Panc1 (cell line): ENCODE measurements around the gene PPP1R9A. TPM values are rescaled to one million over a fixed set of nuclear protein-coding genes. Genes with fewer than 3 reads are reported as not detected.

Source experiments
- ATAC-seq: fragments of 200-7000 bp; cut with Tn5 transposase; 2 replicates; pipeline ENCODE4 v1.9.1; 2020; ENCODE audit warnings: mild to moderate bottlenecking, moderate library complexity
- BruUV-seq: library from RNA; stranded (reverse); fragments of 400-500 nt; replicated peaks from 2 replicates; lab custom pipeline; 2021; lab: Mats Ljungman, UMichigan
- CTCF ChIA-PET: fragments of 300-600 bp; sonication (Branson Sonifier 250); formaldehyde crosslinking; loops from one replicate; lab custom pipeline; 2022; ENCODE audit warnings: antibody characterized with exemption; lab: Charles Lee
- POLR2A ChIA-PET: fragments of 300-600 bp; sonication (Branson Sonifier 250); formaldehyde crosslinking; loops from one replicate; lab custom pipeline; 2022; ENCODE audit warnings: antibody characterized with exemption; lab: Charles Lee
- DNase-seq: peaks from one replicate; pipeline ENCODE4 v3.0.0-alpha.2; 2010; ENCODE audit warnings: low read depth, low spot score
- H3K27ac ChIP-seq: 2 replicates; pipeline ENCODE4 v1.5.1; 2011; ENCODE audit warnings: mild to moderate bottlenecking, low read length, inconsistent platforms
- H3K27me3 ChIP-seq: fragments of 200-500 bp; sonication (Bioruptor generic); 2 replicates; pipeline ENCODE4 v1.6.0; 2014; ENCODE audit warnings: low read length, inconsistent platforms; ENCODE audit not compliant: control insufficient read depth, insufficient read depth
- H3K36me3 ChIP-seq: fragments of 200-500 bp; sonication (Bioruptor generic); 2 replicates; pipeline ENCODE4 v1.5.1; 2014; ENCODE audit warnings: inconsistent platforms, mild to moderate bottlenecking, low read length, moderate library complexity; ENCODE audit not compliant: control insufficient read depth, insufficient read depth
- H3K4me1 ChIP-seq: 2 replicates; pipeline ENCODE4 v1.5.1; 2011; ENCODE audit warnings: inconsistent platforms, mild to moderate bottlenecking, low read length, moderate library complexity; ENCODE audit not compliant: control insufficient read depth, insufficient read depth
- H3K4me3 ChIP-seq, 2 experiments: 2 replicates each; pipeline ENCODE4 v1.5.1; 2011 to 2012; ENCODE audit warnings: low read depth in 2 of 2, low read length in 2 of 2, mild to moderate bottlenecking in 2 of 2, inconsistent platforms in 1 of 2, moderate library complexity in 1 of 2
- H3K9me3 ChIP-seq: fragments of 200-500 bp; sonication (Bioruptor generic); 2 replicates; pipeline ENCODE4 v1.5.1; 2014; ENCODE audit warnings: low read depth, mild to moderate bottlenecking, inconsistent platforms, low read length, moderate library complexity; ENCODE audit not compliant: control insufficient read depth, insufficient read depth
- CTCF ChIP-seq: fragments of 450-650 bp; IDR thresholded peaks from 2 replicates; pipeline ENCODE4 v1.5.1; 2017; ENCODE audit warnings: mild to moderate bottlenecking
- POLR2AphosphoS5 ChIP-seq: IDR thresholded peaks from 2 replicates; pipeline ENCODE4 v1.6.1; 2012; ENCODE audit warnings: mild to moderate bottlenecking, low read depth, low read length, moderate library complexity
- REST ChIP-seq, 2 experiments: IDR thresholded peaks; 2 replicates each; pipeline ENCODE4 v1.6.1; 2011 to 2012; ENCODE audit warnings: low read depth in 2 of 2, control low read depth in 1 of 2, low read length in 1 of 2, mild to moderate bottlenecking in 1 of 2, moderate library complexity in 1 of 2; ENCODE audit not compliant: insufficient read depth in 1 of 2
- SIN3A ChIP-seq: IDR thresholded peaks from 2 replicates; pipeline ENCODE4 v1.6.1; 2012; ENCODE audit warnings: low read depth, mild to moderate bottlenecking, low read length, moderate library complexity, borderline replicate concordance; ENCODE audit not compliant: insufficient read depth
- TCF7L2 ChIP-seq: IDR thresholded peaks from 2 replicates; pipeline ENCODE4 v1.6.1; 2011; ENCODE audit warnings: mild to moderate bottlenecking, low read depth, low read length, inconsistent platforms
- in situ Hi-C: cut with HindIII; loops from 2 replicates; pipeline ENCODE4 v1.10.0; 2016; ENCODE audit warnings: low sequenced_read_pairs, low pct_unique_long_range_greater_than_20kb
- intact Hi-C: fragments of 100-400 bp; cut with micrococcal nuclease; formaldehyde crosslinking; loops from one replicate; pipeline ENCODE4 v1.10.0; 2022; ENCODE audit not compliant: unreplicated experiment
- total RNA-seq: library from RNA; stranded (reverse); gene quantifications from one replicate; pipeline ENCODE4 v1.2.1, GENCODE V29; 2021; ENCODE audit not compliant: unreplicated experiment

Gene PPP1R9A
- total RNA-seq, 1 experiment from 2014 or later: 5.0 TPM

- no TSS peak for BruUV-seq
- CTCF ChIA-PET: no interaction called here
These were observed 195.3 kb downstream of the PPP1R9A start for GRCh38 chr7:95102662-95103061.

GRCh38 chr7:95104739-95105138 is 197.3 kb downstream of the PPP1R9A start:
- Histone ChIP-seq H3K9me3 (no peaks in the 10 kb centered on the region), H3K4me1 (no peaks in the 10 kb centered on the region), H3K27me3 (no peaks in the 10 kb centered on the region), H3K4me3 (no peak overlapping the region), H3K27ac (no peak overlapping the region), H3K36me3 (no peaks in the 10 kb centered on the region)
- BruUV-seq: no TSS peak
- ChIA-PET CTCF (no interaction called here), POLR2A (no interaction called here)
- intact Hi-C loops: no loop called here
- in situ Hi-C loops: no loop called here
- ATAC-seq (no peak), DNase-seq (peak; percentile 87)
- TF ChIP-seq POLR2AphosphoS5: no peak
- no peak for TF ChIP-seq TCF7L2
- no peak for TF ChIP-seq CTCF
- TF ChIP-seq SIN3A: no peak
- no peak for TF ChIP-seq REST (IDR thresholded peaks at IDR 0.05; ENCODE audit: insufficient read depth in 1 of 2, low read depth in 2 of 2, low read length in 1 of 2)

More at GRCh38 chr7:95102662-95103061, 195.3 kb downstream of the PPP1R9A start:
- H3K4me1 ChIP-seq: no peaks in the 10 kb centered on the region
- no peak overlapping the region for H3K27ac ChIP-seq
- ATAC-seq: no peak
- H3K27me3 ChIP-seq: no peaks in the 10 kb centered on the region
- in situ Hi-C loops: no loop called here
- no peaks in the 10 kb centered on the region for H3K9me3 ChIP-seq
- peak; percentile 7 for DNase-seq
- H3K4me3 ChIP-seq: no peak overlapping the region
- TF ChIP-seq SIN3A (no peak), REST (IDR thresholded peaks at IDR 0.05; ENCODE audit: insufficient read depth in 1 of 2, low read depth in 2 of 2, low read length in 1 of 2) (no peak), CTCF (no peak), POLR2AphosphoS5 (no peak), TCF7L2 (no peak)
- POLR2A ChIA-PET: no interaction called here
- H3K36me3 ChIP-seq: no peaks in the 10 kb centered on the region
- intact Hi-C loops: no loop called here
